ENCODE results near the gene ARID4B.

The ARID4B gene

GRCh38 chr1:235181561-235182245 is 146.3 kb downstream of the ARID4B start:
- Histone ChIP-seq H3K4me3 (no peak overlapping the region), H3K27ac (no peak overlapping the region)
- TF ChIP-seq, protein P1, sequence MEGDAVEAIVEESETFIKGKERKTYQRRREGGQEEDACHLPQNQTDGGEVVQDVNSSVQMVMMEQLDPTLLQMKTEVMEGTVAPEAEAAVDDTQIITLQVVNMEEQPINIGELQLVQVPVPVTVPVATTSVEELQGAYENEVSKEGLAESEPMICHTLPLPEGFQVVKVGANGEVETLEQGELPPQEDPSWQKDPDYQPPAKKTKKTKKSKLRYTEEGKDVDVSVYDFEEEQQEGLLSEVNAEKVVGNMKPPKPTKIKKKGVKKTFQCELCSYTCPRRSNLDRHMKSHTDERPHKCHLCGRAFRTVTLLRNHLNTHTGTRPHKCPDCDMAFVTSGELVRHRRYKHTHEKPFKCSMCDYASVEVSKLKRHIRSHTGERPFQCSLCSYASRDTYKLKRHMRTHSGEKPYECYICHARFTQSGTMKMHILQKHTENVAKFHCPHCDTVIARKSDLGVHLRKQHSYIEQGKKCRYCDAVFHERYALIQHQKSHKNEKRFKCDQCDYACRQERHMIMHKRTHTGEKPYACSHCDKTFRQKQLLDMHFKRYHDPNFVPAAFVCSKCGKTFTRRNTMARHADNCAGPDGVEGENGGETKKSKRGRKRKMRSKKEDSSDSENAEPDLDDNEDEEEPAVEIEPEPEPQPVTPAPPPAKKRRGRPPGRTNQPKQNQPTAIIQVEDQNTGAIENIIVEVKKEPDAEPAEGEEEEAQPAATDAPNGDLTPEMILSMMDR (IDR thresholded peaks at IDR 0.05) = no peak
- no peak for DNase-seq (ENCODE audit: low spot score)

GRCh38 chr1:235180916-235181460 is 147.0 kb downstream of the ARID4B start:
- DNase-seq (ENCODE audit: low spot score) = no peak
- no peak overlapping the region for H3K27ac ChIP-seq
- TF ChIP-seq, protein P1 (IDR thresholded peaks at IDR 0.05) = no peak
- no peak overlapping the region for H3K4me3 ChIP-seq

DNA sequence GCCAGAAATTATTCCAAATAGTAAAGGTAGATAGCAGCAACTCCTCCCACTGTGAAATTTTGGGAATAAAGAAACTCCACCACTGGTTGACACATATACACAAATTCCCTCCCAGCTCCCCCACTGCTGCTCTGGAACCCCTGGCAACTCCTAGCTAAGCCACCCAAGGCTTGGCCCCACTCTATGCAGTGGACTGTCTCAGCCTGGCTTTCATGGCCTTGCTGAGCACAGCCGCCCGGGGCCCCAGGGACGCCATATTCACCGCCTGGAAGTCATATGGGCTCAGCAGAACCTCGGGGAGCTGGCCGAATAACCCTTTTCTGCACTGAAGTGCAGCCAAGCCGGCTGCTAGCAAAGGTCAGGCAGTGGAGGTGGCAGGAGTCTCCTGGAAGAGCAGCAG is 151.5 kb downstream of the ARID4B start:
- TF ChIP-seq, protein P1 (IDR thresholded peaks at IDR 0.05) = no peak
- no peak for DNase-seq (ENCODE audit: low spot score)
- H3K4me3 ChIP-seq = no peak overlapping the region
- H3K27ac ChIP-seq = no peak overlapping the region

DNA sequence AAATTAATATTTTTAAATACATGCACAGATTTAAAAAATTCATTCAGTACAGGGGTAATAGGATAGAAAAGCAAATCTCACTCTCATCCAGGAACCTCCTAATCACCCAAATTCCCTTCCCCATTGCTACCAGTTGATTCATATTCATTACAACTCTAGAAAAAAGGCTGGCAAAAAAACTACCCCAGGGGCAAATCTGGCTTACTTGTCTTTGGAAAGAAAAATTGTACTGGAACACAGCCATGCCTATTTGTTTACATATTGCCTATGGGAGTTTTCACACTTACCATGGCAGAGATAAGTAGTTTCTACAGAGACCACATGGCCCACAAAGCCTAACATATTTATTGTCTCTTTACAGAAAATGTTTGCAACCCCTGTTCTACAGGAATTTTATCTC is 158.0 kb downstream of the ARID4B start:
- TF ChIP-seq, protein P1 (IDR thresholded peaks at IDR 0.05) = no peak
- H3K27ac ChIP-seq = no peak overlapping the region
- DNase-seq (ENCODE audit: low spot score) = no peak

DNA sequence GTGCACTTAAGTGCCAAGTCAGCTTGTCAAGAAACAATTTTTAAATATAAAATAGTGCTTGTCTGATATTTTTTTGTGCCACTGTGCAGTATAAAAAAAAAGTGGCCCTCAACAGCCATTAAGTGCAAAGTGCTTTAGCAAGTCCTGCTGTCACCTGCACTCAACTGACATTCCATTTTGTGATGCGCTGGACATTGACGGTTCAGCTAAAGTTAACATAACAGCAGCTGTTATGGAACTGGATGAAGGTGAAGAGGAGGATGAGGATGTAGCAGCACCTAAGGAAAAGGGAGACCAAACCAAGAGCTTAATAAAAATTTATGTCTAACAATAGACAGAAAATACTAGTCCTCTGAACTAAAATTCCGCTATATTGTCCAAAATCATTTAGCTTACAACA is 159.6 kb downstream of the ARID4B start:
- H3K4me3 ChIP-seq = no peak overlapping the region
- DNase-seq (ENCODE audit: low spot score) = no peak
- no peak overlapping the region for H3K27ac ChIP-seq
- TF ChIP-seq, protein P1 (IDR thresholded peaks at IDR 0.05) = no peak

More for the DNA sequence above, 158.0 kb downstream of the ARID4B start:
- no peak overlapping the region for H3K4me3 ChIP-seq

- Histone ChIP-seq H3K4me3 (peak overlapping the region; percentile 85), H3K27ac (peak overlapping the region; percentile 85 to 94)
- TF ChIP-seq, protein P1 (IDR thresholded peaks at IDR 0.05) = no peak
- DNase-seq (ENCODE audit: low spot score) = no peak
Observed at GRCh38 chr1:235161685-235162327, 166.2 kb downstream of the ARID4B start.

Data from coronary artery (tissue), 2 donors.